Measurements from ENCODE around the gene GALNTL6. TPM values are rescaled to one million over a fixed set of nuclear protein-coding genes. Genes with fewer than 3 reads are reported as not detected.

GALNTL6 gene
- total RNA-seq, 4 donors from 2014 or later = 0.26 to 4.0 (median 1.5) TPM; not detected in 1

DNA sequence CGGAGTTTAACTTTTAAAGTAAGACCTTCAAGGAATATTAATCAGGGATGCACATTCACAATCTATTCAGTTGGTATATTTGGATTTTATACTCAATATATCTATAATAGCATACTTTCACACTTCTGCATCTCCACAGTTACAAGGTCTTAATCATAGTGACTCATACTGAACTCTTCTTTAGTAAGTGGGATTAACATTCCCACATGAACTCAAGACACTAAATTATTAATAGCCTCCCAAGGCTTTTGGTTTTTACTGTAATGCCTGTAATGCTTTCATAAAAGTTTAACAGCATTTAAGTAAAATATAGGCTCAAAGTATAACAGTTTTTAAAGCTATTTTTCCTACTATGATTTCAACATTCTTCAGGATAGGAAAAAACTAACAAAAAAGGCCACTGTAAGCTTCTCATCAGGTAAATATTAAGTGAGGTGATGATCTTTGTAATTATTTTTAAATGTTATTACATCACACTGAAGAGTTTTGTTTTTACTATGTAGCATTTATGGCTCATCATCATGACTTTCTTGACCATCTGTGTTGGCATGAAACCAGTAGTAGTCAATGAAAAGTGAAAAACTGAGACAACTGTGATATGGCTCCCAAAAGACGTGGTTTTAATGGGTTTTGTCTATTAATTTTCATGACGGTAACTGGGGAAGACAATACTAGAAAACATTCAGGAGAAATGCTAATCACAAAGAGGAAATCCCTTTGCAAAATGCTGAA, 1263.9 kb downstream of the GALNTL6 start:
- H3K4me3 ChIP-seq = no peak overlapping the region
- H3K9me3 ChIP-seq = no peaks in the 10 kb centered on the region
- no peak for DNase-seq (ENCODE audit: low spot score in 2 of 2)
- H3K27me3 ChIP-seq = no peaks in the 10 kb centered on the region
- H3K4me1 ChIP-seq = no peaks in the 10 kb centered on the region
- H3K36me3 ChIP-seq = no peaks in the 10 kb centered on the region
- 67% methylated on average over 3 of the region's 3 CpGs for WGBS
- no peak for TF ChIP-seq POLR2AphosphoS5 (IDR thresholded peaks at IDR 0.05)
- TF ChIP-seq, protein P1, sequence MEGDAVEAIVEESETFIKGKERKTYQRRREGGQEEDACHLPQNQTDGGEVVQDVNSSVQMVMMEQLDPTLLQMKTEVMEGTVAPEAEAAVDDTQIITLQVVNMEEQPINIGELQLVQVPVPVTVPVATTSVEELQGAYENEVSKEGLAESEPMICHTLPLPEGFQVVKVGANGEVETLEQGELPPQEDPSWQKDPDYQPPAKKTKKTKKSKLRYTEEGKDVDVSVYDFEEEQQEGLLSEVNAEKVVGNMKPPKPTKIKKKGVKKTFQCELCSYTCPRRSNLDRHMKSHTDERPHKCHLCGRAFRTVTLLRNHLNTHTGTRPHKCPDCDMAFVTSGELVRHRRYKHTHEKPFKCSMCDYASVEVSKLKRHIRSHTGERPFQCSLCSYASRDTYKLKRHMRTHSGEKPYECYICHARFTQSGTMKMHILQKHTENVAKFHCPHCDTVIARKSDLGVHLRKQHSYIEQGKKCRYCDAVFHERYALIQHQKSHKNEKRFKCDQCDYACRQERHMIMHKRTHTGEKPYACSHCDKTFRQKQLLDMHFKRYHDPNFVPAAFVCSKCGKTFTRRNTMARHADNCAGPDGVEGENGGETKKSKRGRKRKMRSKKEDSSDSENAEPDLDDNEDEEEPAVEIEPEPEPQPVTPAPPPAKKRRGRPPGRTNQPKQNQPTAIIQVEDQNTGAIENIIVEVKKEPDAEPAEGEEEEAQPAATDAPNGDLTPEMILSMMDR (IDR thresholded peaks at IDR 0.05) = no peak
- no peak for TF ChIP-seq POLR2A (IDR thresholded peaks at IDR 0.05)
- TF ChIP-seq EP300 (IDR thresholded peaks at IDR 0.05) = no peak
- no peak overlapping the region for H3K27ac ChIP-seq

DNA sequence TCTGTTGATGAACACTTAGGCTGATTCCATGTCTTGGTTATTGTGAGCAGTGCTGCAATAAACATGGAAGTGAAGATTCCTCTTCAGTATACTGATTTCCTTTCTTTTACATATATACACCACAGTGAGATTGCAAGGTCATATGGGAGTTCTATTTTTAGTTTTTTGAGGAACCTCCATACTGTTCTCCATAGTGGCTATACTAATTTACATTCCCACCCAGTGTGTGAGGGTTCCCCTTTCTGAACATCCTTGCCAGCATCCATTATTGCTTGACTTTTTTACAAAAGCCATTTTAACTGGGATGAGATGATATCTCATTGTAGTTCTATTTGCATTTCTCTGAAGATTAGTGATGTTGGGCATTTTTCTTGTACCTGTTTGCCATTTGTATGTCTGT, 1274.9 kb downstream of the GALNTL6 start:
- Histone ChIP-seq H3K9me3 (no peaks in the 10 kb centered on the region), H3K27me3 (peaks cover 6% of the 10 kb centered on the region), H3K4me1 (no peaks in the 10 kb centered on the region), H3K36me3 (no peaks in the 10 kb centered on the region), H3K27ac (no peak overlapping the region), H3K4me3 (no peak overlapping the region)
- TF ChIP-seq POLR2A (IDR thresholded peaks at IDR 0.05) (no peak), EP300 (IDR thresholded peaks at IDR 0.05) (no peak), POLR2AphosphoS5 (IDR thresholded peaks at IDR 0.05) (no peak)
- TF ChIP-seq, protein P1 (IDR thresholded peaks at IDR 0.05) = no peak
- DNase-seq (ENCODE audit: low spot score in 2 of 2) = no peak

All from suprapubic skin (tissue), 4 donors.